Liver (tissue), 9 donors: ENCODE results near the gene FMN1. TPM values are rescaled to one million over a fixed set of nuclear protein-coding genes. Genes with fewer than 3 reads are reported as not detected.

Experiments
- DNase-seq: peaks from one replicate; pipeline ENCODE4 v3.0.0-alpha.2; 2017; ENCODE audit warnings: low spot score
- H3K27ac ChIP-seq, 2 donors: one replicate each; pipeline ENCODE4 v1.7.0; 2013; ENCODE audit warnings: inconsistent platforms in 2 of 2, low read length in 2 of 2, control low read depth in 1 of 2, low read depth in 1 of 2, mild to moderate bottlenecking in 1 of 2
- H3K27me3 ChIP-seq, 4 donors: one replicate each; pipeline versions ENCODE4 v1.6.1 to v1.7.0; 2013; ENCODE audit warnings: low read length in 3 of 4, inconsistent platforms in 1 of 4, mild to moderate bottlenecking in 1 of 4, moderate library complexity in 1 of 4; ENCODE audit not compliant: control insufficient read depth in 4 of 4, insufficient read depth in 4 of 4
- H3K36me3 ChIP-seq, 4 donors: one replicate each; pipeline versions ENCODE4 v1.6.1 to v1.7.0; 2013; ENCODE audit warnings: low read length in 3 of 4, mild to moderate bottlenecking in 3 of 4, low read depth in 1 of 4, moderate library complexity in 1 of 4; ENCODE audit not compliant: control insufficient read depth in 4 of 4, insufficient read depth in 3 of 4
- H3K4me1 ChIP-seq, 4 donors: one replicate each; pipeline versions ENCODE4 v1.6.1 to v1.7.0; 2013; ENCODE audit warnings: low read length in 3 of 4, mild to moderate bottlenecking in 3 of 4, moderate library complexity in 1 of 4; ENCODE audit not compliant: control insufficient read depth in 4 of 4, insufficient read depth in 4 of 4
- H3K4me3 ChIP-seq, 3 donors: one replicate each; pipeline versions ENCODE4 v1.6.1 to v1.7.0; 2013; ENCODE audit warnings: low read length in 3 of 3, control low read depth in 1 of 3, low read depth in 1 of 3, mild to moderate bottlenecking in 1 of 3
- H3K9ac ChIP-seq, 2 donors: one replicate each; pipeline ENCODE4 v1.7.0; 2013; ENCODE audit warnings: low read length in 2 of 2, mild to moderate bottlenecking in 2 of 2, moderate library complexity in 2 of 2, control low read depth in 1 of 2, low read depth in 1 of 2
- H3K9me3 ChIP-seq, 4 donors: one replicate each; pipeline versions ENCODE4 v1.6.1 to v1.7.0; 2013; ENCODE audit warnings: low read length in 3 of 4; ENCODE audit not compliant: control insufficient read depth in 4 of 4
- EGR1 ChIP-seq, 2 donors: IDR thresholded peaks; 2 replicates each; pipeline ENCODE4 v1.6.1; 2016 to 2018; ENCODE audit warnings: antibody characterized with exemption in 2 of 2, low read depth in 2 of 2
- FOXA1 ChIP-seq: IDR thresholded peaks from 2 replicates; pipeline ENCODE4 v1.6.1; 2016; ENCODE audit warnings: antibody characterized with exemption
- FOXA2 ChIP-seq: IDR thresholded peaks from 2 replicates; pipeline ENCODE4 v1.6.1; 2016; ENCODE audit warnings: antibody characterized with exemption
- GABPA ChIP-seq, 2 donors: IDR thresholded peaks in 1 of 2; conservative IDR thresholded peaks in 1 of 2; 2 replicates each; pipeline ENCODE4 v1.6.1; 2016; ENCODE audit warnings: antibody characterized with exemption in 2 of 2, mild to moderate bottlenecking in 1 of 2, moderate library complexity in 1 of 2
- HNF4A ChIP-seq, 2 donors: conservative IDR thresholded peaks; 2 replicates each; pipeline ENCODE4 v1.6.1; 2016; ENCODE audit warnings: antibody characterized with exemption in 2 of 2, mild to moderate bottlenecking in 2 of 2
- JUND ChIP-seq, 2 donors: IDR thresholded peaks; 2 replicates each; pipeline ENCODE4 v1.6.1; 2016; ENCODE audit warnings: antibody characterized with exemption in 2 of 2
- RAD21 ChIP-seq, 2 donors: IDR thresholded peaks; 2 replicates each; pipeline ENCODE4 v1.6.1; 2016; ENCODE audit warnings: antibody characterized with exemption in 2 of 2, mild to moderate bottlenecking in 2 of 2
- SP1 ChIP-seq: IDR thresholded peaks from 2 replicates; pipeline ENCODE4 v1.6.1; 2018; ENCODE audit warnings: antibody characterized with exemption, mild to moderate bottlenecking
- YY1 ChIP-seq: IDR thresholded peaks from 2 replicates; pipeline ENCODE4 v1.6.1; 2016; ENCODE audit warnings: antibody characterized with exemption, mild to moderate bottlenecking
- WGBS: extraction: QIAGEN DNeasy Blood & Tissue Kit; methylation state at CpG from one replicate; pipeline ENCODE4 v1.1.7; 2013; 5-methylcytosine and 5-hydroxymethylcytosine counted together
- polyA plus RNA-seq, 2 donors: library from polyadenylated mRNA; stranded (reverse) in 1 of 2; unstranded in 1 of 2; fragments of 200-250 nt in 1 of 2; fragments of >200 nt in 1 of 2; fragmentation: Nextera tagmentation in 1 of 2; extraction: Ambion mirVana in 1 of 2; gene quantifications; one replicate each; pipeline versions ENCODE4 v1.2.1 to v1.2.3, GENCODE V29; 2013 to 2015
- total RNA-seq, 2 donors: library from RNA; depleted of rRNA; stranded (reverse); fragments of >200 nt; gene quantifications; one replicate each; pipeline ENCODE4 v1.2.3, GENCODE V29; 2014
- TF ChIP-seq, protein P1 (sequence below): IDR thresholded peaks from 2 replicates; pipeline ENCODE4 v1.6.1; 2016; ENCODE audit warnings: antibody characterized with exemption
- TF ChIP-seq, protein P2 (sequence below): IDR thresholded peaks from 2 replicates; pipeline ENCODE4 v1.6.1; 2016; ENCODE audit warnings: antibody characterized with exemption
- TF ChIP-seq, protein P3 (sequence below): fragments of 150-350 bp; IDR thresholded peaks from 2 replicates; pipeline ENCODE4 v1.5.1; 2017; ENCODE audit warnings: improper control_type of control experiment, low read depth, low read length; ENCODE audit not compliant: missing input control
- TF ChIP-seq, protein P4 (sequence below): IDR thresholded peaks from 2 replicates; pipeline ENCODE4 v1.6.1; 2016; ENCODE audit warnings: antibody characterized with exemption, mild to moderate bottlenecking
- donor health status: healthy.
- donor health status: healthy.
- donor health status: healthy.
- donor health status: healthy.
- donor health status: healthy.

FMN1 gene
- total and polyA plus RNA-seq, 4 donors, result 0.21 to 5.4 (median 0.53) TPM

DNA sequence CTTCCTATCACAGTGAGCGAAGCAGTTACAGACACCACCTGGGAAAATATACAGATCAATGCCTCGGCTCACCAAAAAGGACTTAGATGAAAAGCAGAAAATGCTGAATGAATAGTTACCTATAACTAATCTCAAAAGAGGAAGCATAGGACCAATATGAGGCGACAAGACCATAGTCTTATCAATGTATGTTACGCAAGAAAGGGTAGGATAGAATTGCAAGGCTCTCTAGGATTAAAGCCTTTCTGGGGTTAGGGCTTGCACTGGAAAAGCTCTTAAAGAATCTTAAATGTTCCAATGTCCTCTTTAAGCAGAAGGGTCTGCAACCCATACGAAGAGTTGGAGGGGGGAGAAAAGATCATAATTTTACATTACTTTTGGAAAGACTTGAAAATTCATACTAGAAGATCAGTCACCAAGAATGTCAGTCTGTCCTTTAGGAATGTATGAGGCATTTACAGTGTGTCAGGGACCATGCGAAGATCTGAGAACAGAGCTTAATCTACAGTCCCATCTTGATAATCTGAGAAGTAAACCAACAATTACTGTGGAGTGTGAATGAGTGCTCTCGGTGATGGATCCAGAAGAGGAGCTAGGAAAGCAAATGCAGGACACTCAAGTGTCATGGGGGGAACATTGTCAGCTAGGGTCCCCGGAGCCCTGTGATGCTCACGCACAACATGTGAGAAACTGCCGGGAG lies 290.8 kb downstream of the FMN1 start:
- H3K27me3 ChIP-seq, result peaks cover 0 to 2% (median under 1%) of the 10 kb centered on the region in 4 donors
- no peaks in the 10 kb centered on the region for H3K9me3 ChIP-seq
- H3K36me3 ChIP-seq, result no peaks in the 10 kb centered on the region
- no peak for TF ChIP-seq EGR1 (IDR thresholded peaks at IDR 0.05; ENCODE audit: low read depth in 2 of 2)
- TF ChIP-seq HNF4A (conservative IDR thresholded peaks at IDR 0.05), result no peak
- TF ChIP-seq, protein P1, sequence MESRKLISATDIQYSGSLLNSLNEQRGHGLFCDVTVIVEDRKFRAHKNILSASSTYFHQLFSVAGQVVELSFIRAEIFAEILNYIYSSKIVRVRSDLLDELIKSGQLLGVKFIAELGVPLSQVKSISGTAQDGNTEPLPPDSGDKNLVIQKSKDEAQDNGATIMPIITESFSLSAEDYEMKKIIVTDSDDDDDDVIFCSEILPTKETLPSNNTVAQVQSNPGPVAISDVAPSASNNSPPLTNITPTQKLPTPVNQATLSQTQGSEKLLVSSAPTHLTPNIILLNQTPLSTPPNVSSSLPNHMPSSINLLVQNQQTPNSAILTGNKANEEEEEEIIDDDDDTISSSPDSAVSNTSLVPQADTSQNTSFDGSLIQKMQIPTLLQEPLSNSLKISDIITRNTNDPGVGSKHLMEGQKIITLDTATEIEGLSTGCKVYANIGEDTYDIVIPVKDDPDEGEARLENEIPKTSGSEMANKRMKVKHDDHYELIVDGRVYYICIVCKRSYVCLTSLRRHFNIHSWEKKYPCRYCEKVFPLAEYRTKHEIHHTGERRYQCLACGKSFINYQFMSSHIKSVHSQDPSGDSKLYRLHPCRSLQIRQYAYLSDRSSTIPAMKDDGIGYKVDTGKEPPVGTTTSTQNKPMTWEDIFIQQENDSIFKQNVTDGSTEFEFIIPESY, result no peak
- no peak for TF ChIP-seq YY1
- H3K27ac ChIP-seq, result no peak overlapping the region
- no peak overlapping the region for H3K9ac ChIP-seq
- H3K4me1 ChIP-seq, result peaks cover 0 to 2% (median 0%) of the 10 kb centered on the region in 4 donors
- no peak for DNase-seq
- 77% methylated on average over 10 of the region's 10 CpGs for WGBS
- no peak overlapping the region for H3K4me3 ChIP-seq

DNA sequence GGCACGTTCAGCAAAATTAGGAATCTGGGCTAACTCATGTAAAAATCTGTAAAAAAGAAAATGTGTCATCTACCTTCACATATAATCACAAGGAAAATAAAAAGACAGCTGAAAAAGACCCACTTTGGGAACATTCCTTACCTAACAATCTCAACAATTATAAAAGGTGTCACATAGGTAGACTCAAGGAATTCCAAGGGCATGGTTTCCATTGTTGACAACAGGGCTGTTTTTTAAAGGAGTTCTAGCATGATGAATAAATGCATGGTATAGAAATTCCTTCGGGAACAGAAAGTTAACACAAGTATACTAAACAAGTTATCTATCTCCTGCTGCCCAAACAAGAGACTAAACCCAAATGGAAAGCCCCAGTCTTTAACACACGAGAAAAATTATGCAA lies 292.5 kb downstream of the FMN1 start:
- Histone ChIP-seq H3K9ac (no peak overlapping the region), H3K9me3 (no peaks in the 10 kb centered on the region), H3K36me3 (no peaks in the 10 kb centered on the region), H3K27me3 (peaks cover 0 to 6% (median under 1%) of the 10 kb centered on the region in 4 donors), H3K4me3 (no peak overlapping the region), H3K27ac (no peak overlapping the region), H3K4me1 (no peaks in the 10 kb centered on the region)
- WGBS, result 56% methylated on average over 3 of the region's 3 CpGs
- TF ChIP-seq EGR1 (IDR thresholded peaks at IDR 0.05; ENCODE audit: low read depth in 2 of 2), result no peak
- TF ChIP-seq, protein P2, sequence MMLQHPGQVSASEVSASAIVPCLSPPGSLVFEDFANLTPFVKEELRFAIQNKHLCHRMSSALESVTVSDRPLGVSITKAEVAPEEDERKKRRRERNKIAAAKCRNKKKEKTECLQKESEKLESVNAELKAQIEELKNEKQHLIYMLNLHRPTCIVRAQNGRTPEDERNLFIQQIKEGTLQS, result no peak
- no peak for TF ChIP-seq JUND (IDR thresholded peaks at IDR 0.05)
- TF ChIP-seq, protein P3, sequence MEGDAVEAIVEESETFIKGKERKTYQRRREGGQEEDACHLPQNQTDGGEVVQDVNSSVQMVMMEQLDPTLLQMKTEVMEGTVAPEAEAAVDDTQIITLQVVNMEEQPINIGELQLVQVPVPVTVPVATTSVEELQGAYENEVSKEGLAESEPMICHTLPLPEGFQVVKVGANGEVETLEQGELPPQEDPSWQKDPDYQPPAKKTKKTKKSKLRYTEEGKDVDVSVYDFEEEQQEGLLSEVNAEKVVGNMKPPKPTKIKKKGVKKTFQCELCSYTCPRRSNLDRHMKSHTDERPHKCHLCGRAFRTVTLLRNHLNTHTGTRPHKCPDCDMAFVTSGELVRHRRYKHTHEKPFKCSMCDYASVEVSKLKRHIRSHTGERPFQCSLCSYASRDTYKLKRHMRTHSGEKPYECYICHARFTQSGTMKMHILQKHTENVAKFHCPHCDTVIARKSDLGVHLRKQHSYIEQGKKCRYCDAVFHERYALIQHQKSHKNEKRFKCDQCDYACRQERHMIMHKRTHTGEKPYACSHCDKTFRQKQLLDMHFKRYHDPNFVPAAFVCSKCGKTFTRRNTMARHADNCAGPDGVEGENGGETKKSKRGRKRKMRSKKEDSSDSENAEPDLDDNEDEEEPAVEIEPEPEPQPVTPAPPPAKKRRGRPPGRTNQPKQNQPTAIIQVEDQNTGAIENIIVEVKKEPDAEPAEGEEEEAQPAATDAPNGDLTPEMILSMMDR, result no peak
- no peak for TF ChIP-seq FOXA1
- TF ChIP-seq HNF4A (conservative IDR thresholded peaks at IDR 0.05), result no peak
- TF ChIP-seq SP1, result no peak
- no peak for TF ChIP-seq YY1
- TF ChIP-seq GABPA (IDR thresholded peaks at IDR 0.05 in 1 of 2, conservative IDR thresholded peaks at IDR 0.05 in 1 of 2), result no peak
- no peak for TF ChIP-seq RAD21 (IDR thresholded peaks at IDR 0.05)
- TF ChIP-seq, protein P4, sequence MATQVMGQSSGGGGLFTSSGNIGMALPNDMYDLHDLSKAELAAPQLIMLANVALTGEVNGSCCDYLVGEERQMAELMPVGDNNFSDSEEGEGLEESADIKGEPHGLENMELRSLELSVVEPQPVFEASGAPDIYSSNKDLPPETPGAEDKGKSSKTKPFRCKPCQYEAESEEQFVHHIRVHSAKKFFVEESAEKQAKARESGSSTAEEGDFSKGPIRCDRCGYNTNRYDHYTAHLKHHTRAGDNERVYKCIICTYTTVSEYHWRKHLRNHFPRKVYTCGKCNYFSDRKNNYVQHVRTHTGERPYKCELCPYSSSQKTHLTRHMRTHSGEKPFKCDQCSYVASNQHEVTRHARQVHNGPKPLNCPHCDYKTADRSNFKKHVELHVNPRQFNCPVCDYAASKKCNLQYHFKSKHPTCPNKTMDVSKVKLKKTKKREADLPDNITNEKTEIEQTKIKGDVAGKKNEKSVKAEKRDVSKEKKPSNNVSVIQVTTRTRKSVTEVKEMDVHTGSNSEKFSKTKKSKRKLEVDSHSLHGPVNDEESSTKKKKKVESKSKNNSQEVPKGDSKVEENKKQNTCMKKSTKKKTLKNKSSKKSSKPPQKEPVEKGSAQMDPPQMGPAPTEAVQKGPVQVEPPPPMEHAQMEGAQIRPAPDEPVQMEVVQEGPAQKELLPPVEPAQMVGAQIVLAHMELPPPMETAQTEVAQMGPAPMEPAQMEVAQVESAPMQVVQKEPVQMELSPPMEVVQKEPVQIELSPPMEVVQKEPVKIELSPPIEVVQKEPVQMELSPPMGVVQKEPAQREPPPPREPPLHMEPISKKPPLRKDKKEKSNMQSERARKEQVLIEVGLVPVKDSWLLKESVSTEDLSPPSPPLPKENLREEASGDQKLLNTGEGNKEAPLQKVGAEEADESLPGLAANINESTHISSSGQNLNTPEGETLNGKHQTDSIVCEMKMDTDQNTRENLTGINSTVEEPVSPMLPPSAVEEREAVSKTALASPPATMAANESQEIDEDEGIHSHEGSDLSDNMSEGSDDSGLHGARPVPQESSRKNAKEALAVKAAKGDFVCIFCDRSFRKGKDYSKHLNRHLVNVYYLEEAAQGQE, result no peak
- TF ChIP-seq FOXA2, result no peak
- no peak for DNase-seq
